ENCODE measurements around the gene UBE2D3.

GRCh38 chr4:102783006-102783405 is 44.3 kb downstream of the UBE2D3 start:
- TF ChIP-seq EZH2 (IDR thresholded peaks at IDR 0.05) (no peak), POLR2AphosphoS5 (IDR thresholded peaks at IDR 0.05; ENCODE audit: borderline replicate concordance, low read depth, low read length) (no peak), FOXP2 (optimal IDR thresholded peaks at IDR 0.05; ENCODE audit: control extremely low read depth, extremely low read length, insufficient read depth) (no peak)
